ENCODE data around the gene KRTAP17-1. TPM values are rescaled to one million over a fixed set of nuclear protein-coding genes. Genes with fewer than 3 reads are reported as not detected.

Gene KRTAP17-1
- total RNA-seq, result not detected in 2 replicates

GRCh38 chr17:41315204-41315794, at the start of gene KRTAP17-1:
KRTAP17-1 (minus strand) TSS chr17:41315710; CDS start chr17:41315650, 60 bp downstream.

GRCh38 chr17:41350381-41350878, 34.9 kb upstream of the KRTAP17-1 start, which contains the start of gene KRT33A:
KRT33A (minus strand) TSS chr17:41350828; CDS start chr17:41350767, 61 bp downstream.

DNA sequence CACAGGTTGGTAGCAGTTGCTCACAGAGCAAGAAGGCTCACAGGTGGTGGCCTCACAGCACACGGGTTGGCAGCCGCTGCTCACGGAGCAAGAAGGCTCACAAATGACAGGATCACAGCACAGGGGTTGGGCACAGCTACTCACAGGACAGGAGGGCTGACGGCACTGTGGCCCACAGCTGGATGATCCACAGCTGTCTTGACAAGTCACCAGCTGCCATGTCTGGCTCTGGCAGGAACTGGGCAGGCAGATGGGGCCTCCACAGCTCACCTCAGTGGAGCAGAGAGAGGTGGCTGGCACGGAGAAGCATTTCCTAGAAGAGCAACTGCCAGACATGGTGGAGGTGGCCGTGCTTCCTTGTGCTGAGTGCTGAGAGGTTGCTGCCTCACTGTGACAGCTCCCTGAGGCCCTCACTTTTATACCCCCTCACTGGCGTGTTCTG, 6.6 kb downstream of the KRTAP17-1 start, which contains the start of gene KRTAP16-1:
Gene KRTAP16-1 (minus strand): TSS at position 392 of the 442 bp plus-strand sequence. CDS start 56 bp downstream, at position 336.

DNA sequence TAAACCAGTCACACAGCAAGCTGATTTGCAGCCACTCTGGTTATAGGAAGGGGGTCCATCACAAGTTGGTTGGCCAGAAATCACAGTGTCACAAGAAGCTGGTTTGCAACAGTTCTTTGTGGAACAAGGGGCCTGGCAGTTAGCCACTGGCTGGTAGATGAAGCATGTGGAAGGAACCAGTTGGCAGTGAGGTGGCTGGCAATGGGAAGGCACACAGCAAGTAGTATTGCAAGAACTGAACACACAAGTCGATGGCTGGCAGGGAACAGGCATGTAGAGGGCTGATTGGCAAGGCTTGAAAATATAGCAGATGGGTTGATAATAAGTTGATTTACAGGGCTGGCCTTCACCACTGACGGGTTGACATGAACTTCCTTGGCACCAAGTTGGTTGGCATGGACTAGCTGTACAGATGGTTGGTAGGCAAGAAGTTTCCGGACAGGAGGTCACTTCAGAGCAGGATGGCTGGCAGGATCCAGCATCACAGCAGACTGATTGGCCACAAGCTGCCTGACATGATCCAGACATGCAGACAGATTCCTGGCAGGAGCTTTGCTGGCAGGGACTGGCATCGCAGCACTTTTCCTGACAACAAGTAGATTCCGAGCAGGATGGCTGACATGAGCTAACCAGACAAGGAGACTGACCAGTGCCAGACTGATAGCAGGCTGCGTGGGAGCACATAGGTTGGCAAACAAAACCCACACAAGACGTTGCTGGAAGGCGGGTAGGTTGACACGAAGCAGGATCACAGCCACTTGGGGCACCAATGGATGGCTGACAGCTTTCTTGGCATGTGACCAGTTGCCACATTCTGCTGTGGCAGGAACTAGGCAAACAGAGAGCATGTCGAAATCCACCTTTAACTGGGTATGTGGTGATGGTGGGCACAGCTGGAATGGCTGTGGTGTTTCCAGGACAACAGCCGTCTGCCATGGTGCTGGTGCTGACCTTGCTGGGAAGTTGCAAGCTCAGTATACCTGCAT, 13.3 kb downstream of the KRTAP17-1 start, which contains the start of gene KRTAP29-1:
Gene KRTAP29-1 (minus strand): TSS at position 936 of the 986 bp plus-strand sequence. CDS start 0 bp downstream, at position 936.

GRCh38 chr17:41275648-41276190, 39.8 kb downstream of the KRTAP17-1 start, which contains the start of gene KRTAP9-7:
KRTAP9-7 (plus strand) TSS chr17:41275698; CDS start chr17:41275698, 0 bp downstream.

DNA sequence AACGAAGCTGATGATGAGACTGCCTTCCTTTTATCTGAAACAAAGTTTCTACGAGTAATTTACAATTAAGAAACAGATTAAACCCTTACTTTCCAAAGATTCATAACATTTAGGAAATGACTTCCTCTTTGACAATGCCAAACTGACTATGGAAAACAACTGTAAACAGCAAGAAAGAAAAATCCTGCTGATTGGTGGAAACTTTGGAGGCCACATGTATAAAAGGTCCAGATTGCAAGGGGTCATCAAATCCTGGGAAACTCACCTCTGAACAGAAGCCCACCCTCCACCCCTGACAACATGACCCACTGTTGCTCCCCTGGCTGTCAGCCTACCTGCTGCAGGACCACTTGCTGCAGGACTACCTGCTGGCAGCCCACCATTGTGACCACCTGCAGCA, 50.4 kb downstream of the KRTAP17-1 start, which contains the start of gene KRTAP9-6:
Gene KRTAP9-6 (plus strand): TSS at position 301 of the 400 bp plus-strand sequence. CDS start 0 bp downstream, at position 301.

Other genes with a start within 250 kb of the KRTAP17-1 start
- not detected in 2 replicates for gene KRTAP2-4, start 249.8 kb downstream of the KRTAP17-1 start, total RNA-seq
- not detected in 2 replicates for gene KRTAP4-7, start 231.6 kb downstream of the KRTAP17-1 start, total RNA-seq
- not detected in 2 replicates for gene KRTAP4-8, start 217.6 kb downstream of the KRTAP17-1 start, total RNA-seq
- not detected in 2 replicates for gene KRTAP4-16, start 213.5 kb downstream of the KRTAP17-1 start, total RNA-seq
- gene KRTAP4-9, start 210.3 kb downstream of the KRTAP17-1 start, total RNA-seq, result not detected in 2 replicates
- gene KRTAP4-11, start 197.3 kb downstream of the KRTAP17-1 start, total RNA-seq, result not detected in 2 replicates
- not detected in 2 replicates for gene KRTAP4-12, start 191.5 kb downstream of the KRTAP17-1 start, total RNA-seq
- not detected in 2 replicates for gene KRTAP4-6, start 175.2 kb downstream of the KRTAP17-1 start, total RNA-seq
- gene KRTAP4-5, start 165.9 kb downstream of the KRTAP17-1 start, total RNA-seq, result not detected in 2 replicates
- not detected in 2 replicates for gene KRTAP4-4, start 155.0 kb downstream of the KRTAP17-1 start, total RNA-seq
- not detected in 2 replicates for gene KRTAP4-3, start 147.5 kb downstream of the KRTAP17-1 start, total RNA-seq
- not detected in 2 replicates for gene KRTAP4-2, start 137.5 kb downstream of the KRTAP17-1 start, total RNA-seq
- not detected in 2 replicates for gene KRTAP4-1, start 130.8 kb downstream of the KRTAP17-1 start, total RNA-seq
- not detected in 2 replicates for gene KRTAP9-1, start 125.8 kb downstream of the KRTAP17-1 start, total RNA-seq
- gene KRTAP9-2, start 89.1 kb downstream of the KRTAP17-1 start, total RNA-seq, result not detected in 2 replicates
- gene KRTAP9-3, start 83.3 kb downstream of the KRTAP17-1 start, total RNA-seq, result not detected in 2 replicates
- gene KRTAP9-8, start 77.7 kb downstream of the KRTAP17-1 start, total RNA-seq, result not detected in 2 replicates
- not detected in 2 replicates for gene KRTAP9-4, start 66.0 kb downstream of the KRTAP17-1 start, total RNA-seq
- not detected in 2 replicates for gene KRTAP9-9, start 60.3 kb downstream of the KRTAP17-1 start, total RNA-seq
- not detected in 2 replicates for gene KRTAP9-6, start 50.3 kb downstream of the KRTAP17-1 start, total RNA-seq
- not detected in 2 replicates for gene KRTAP9-7, start 40.0 kb downstream of the KRTAP17-1 start, total RNA-seq
- gene KRTAP29-1, start 12.9 kb downstream of the KRTAP17-1 start, total RNA-seq, result not detected in 2 replicates
- not detected in 2 replicates for gene KRTAP16-1, start 6.4 kb downstream of the KRTAP17-1 start, total RNA-seq
- gene KRT33A, start 35.1 kb upstream of the KRTAP17-1 start, total RNA-seq, result not detected in 2 replicates
- not detected in 2 replicates for gene KRT33B, start 54.1 kb upstream of the KRTAP17-1 start, total RNA-seq
- gene KRT34, start 66.6 kb upstream of the KRTAP17-1 start, total RNA-seq, result 0.91 TPM in 1 of 2 replicates, not detected in the other
- gene KRT31, start 81.9 kb upstream of the KRTAP17-1 start, total RNA-seq, result not detected in 2 replicates
- gene KRT37, start 108.9 kb upstream of the KRTAP17-1 start, total RNA-seq, result not detected in 2 replicates
- gene KRT38, start 125.3 kb upstream of the KRTAP17-1 start, total RNA-seq, result not detected in 2 replicates
- gene KRT32, start 151.7 kb upstream of the KRTAP17-1 start, total RNA-seq, result not detected in 2 replicates
- gene KRT35, start 165.4 kb upstream of the KRTAP17-1 start, total RNA-seq, result not detected in 2 replicates
- gene KRT36, start 174.2 kb upstream of the KRTAP17-1 start, total RNA-seq, result not detected in 2 replicates
- gene KRT13, start 189.9 kb upstream of the KRTAP17-1 start, total RNA-seq, result not detected in 2 replicates
- 0.65 and 1.1 TPM in 2 replicates for gene KRT15, start 203.2 kb upstream of the KRTAP17-1 start, total RNA-seq
- gene KRT19, start 212.6 kb upstream of the KRTAP17-1 start, total RNA-seq, result 23.1 and 78.7 TPM in 2 replicates